ENCODE data around the gene ZNF205.
"Not testable (repeated sequence)": the region's sequence is repeated elsewhere in the genome, so short reads cannot be mapped to it uniquely, and the experiment has no call there.

Gene ZNF205

DNA sequence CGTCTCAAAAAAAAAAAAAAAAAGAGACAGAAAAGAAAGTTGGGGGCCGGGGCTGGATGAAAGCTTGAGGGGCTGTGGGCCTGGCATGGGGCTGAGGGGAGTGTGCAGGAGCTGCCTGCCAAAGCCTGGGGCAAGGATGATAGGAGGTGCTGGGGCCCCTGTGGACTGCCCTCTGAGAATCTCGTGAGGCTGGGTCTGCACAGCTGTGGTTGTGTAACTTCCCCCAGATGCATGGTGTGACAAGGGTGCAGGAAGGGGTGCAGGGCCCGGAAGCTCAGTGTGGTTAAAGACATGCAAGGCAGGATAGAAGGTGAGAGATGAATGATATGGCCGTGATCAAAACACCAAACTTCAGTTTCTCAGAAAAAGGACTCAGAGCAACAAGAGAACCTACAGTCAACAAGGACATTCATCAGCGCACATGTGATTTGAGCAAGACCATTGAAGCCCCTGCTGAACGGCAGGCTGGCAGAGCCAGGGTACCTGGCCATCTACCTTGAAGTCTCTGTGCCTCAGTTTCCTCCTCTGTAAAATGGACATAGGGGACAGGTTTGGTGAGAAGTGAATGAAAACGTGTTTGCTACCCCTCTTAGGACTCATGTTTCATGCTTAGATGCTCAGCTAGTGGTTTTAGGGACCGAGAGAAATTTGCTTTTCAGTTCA lies 37.4 kb upstream of the ZNF205 start (continued):
- TF ChIP-seq ZNF843 (tag by site-specific recombination; IDR thresholded peaks at IDR 0.05) (no peak), ZNF169 (tag by site-specific recombination; IDR thresholded peaks at IDR 0.05) (no peak), ZNF792 (tag by site-specific recombination; IDR thresholded peaks at IDR 0.05) (no peak), ZNF664 (tag by site-specific recombination; IDR thresholded peaks at IDR 0.05) (no peak), ZNF248 (tag by site-specific recombination; IDR thresholded peaks at IDR 0.05) (no peak), ZBTB17 (tag by site-specific recombination; IDR thresholded peaks at IDR 0.05) (no peak)

DNA sequence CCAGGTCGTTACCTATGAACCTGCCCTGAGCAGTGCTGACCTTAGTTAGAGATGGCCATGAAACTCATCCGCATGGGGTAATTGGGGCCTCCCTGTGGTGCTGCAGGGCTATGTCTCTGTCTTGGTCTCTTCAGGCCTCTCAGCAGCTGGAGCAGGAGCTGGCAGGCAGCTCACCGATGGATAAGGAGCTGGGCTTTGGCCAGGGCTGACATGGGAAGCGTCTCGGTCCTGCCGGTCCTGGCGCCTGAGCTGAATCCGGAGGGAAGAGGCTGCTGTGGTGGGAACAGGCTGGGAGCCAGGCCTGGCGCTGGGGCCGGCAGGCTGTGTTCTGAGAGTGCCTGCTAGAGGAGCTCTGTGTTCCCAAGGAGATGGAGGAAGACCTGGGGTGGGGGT lies 36.9 kb upstream of the ZNF205 start:
- CTCF ChIA-PET, result interaction anchor here (1.1 to 1.7 kb wide), 4 partner anchors 9 to 54 kb away, joined by 3 to 6 read pairs (median 3); no protein-coding TSS in a partner anchor
- no peak overlapping the region for H3K27ac ChIP-seq (ENCODE audit: extremely low read depth, low read depth, low read length)

DNA sequence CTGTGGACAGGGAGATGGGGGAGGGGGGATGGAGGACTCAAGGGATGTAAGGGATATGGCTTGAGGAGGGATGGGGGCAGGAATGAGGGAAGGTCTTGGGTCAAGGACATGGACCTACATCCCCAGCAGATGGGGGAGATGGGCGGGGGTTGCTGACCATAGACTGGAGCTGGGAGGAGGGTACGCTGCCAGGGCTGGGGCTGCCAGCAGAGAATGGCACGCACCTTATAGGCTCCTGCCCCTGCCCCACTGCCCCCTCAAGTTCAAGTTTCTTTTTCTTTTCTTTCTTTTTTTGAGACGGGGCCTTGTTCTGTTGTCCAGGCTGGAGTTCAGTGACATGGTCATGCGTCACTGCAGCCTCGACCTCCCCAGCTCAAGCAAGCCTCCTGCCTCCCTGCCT lies 36.4 kb upstream of the ZNF205 start:
- H3K4me3 ChIP-seq (ENCODE audit: low read depth, low read length); H3K9me3 ChIP-seq (ENCODE audit: control insufficient read depth, insufficient read depth, low read depth, low read length); H3K27ac ChIP-seq (ENCODE audit: extremely low read depth, low read depth, low read length); H3K4me1 ChIP-seq (ENCODE audit: control insufficient read depth, insufficient read depth, low read length); H3K36me3 ChIP-seq (ENCODE audit: control insufficient read depth in 2 of 2, insufficient read depth in 1 of 2, low read length in 2 of 2); POLR2A ChIA-PET: not testable (repeated sequence)
- CTCF ChIA-PET, result interaction anchor here (1.0 to 1.7 kb wide), 4 partner anchors 10 to 44 kb away, joined by 3 to 6 read pairs (median 4); no protein-coding TSS in a partner anchor

More for the DNA sequence above, 36.9 kb upstream of the ZNF205 start:
- Histone ChIP-seq H3K4me3 (ENCODE audit: low read depth, low read length) (no peak overlapping the region), H3K4me1 (ENCODE audit: control insufficient read depth, insufficient read depth, low read length) (no peaks in the 10 kb centered on the region), H3K9me3 (ENCODE audit: control insufficient read depth, insufficient read depth, low read depth, low read length) (no peaks in the 10 kb centered on the region), H3K36me3 (ENCODE audit: control insufficient read depth in 2 of 2, insufficient read depth in 1 of 2, low read length in 2 of 2) (no peaks in the 10 kb centered on the region)
- POLR2A ChIA-PET, result interaction anchor here (1.1 kb wide), 1 partner anchor 54 kb away, joined by 4 read pairs; no protein-coding TSS in a partner anchor
- TF ChIP-seq, protein P1, sequence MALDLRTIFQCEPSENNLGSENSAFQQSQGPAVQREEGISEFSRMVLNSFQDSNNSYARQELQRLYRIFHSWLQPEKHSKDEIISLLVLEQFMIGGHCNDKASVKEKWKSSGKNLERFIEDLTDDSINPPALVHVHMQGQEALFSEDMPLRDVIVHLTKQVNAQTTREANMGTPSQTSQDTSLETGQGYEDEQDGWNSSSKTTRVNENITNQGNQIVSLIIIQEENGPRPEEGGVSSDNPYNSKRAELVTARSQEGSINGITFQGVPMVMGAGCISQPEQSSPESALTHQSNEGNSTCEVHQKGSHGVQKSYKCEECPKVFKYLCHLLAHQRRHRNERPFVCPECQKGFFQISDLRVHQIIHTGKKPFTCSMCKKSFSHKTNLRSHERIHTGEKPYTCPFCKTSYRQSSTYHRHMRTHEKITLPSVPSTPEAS (tag by site-specific recombination; IDR thresholded peaks at IDR 0.05), result no peak
- TF ChIP-seq ZNF555 (tag by site-specific recombination; conservative IDR thresholded peaks at IDR 0.05) (no peak), OVOL3 (tag by site-specific recombination; IDR thresholded peaks at IDR 0.05) (no peak), ZNF302 (tag by site-specific recombination; IDR thresholded peaks at IDR 0.05; ENCODE audit: low read depth) (no peak)
- TF ChIP-seq, protein P2, sequence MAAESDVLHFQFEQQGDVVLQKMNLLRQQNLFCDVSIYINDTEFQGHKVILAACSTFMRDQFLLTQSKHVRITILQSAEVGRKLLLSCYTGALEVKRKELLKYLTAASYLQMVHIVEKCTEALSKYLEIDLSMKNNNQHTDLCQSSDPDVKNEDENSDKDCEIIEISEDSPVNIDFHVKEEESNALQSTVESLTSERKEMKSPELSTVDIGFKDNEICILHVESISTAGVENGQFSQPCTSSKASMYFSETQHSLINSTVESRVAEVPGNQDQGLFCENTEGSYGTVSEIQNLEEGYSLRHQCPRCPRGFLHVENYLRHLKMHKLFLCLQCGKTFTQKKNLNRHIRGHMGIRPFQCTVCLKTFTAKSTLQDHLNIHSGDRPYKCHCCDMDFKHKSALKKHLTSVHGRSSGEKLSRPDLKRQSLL (tag by site-specific recombination; IDR thresholded peaks at IDR 0.05), result no peak

DNA sequence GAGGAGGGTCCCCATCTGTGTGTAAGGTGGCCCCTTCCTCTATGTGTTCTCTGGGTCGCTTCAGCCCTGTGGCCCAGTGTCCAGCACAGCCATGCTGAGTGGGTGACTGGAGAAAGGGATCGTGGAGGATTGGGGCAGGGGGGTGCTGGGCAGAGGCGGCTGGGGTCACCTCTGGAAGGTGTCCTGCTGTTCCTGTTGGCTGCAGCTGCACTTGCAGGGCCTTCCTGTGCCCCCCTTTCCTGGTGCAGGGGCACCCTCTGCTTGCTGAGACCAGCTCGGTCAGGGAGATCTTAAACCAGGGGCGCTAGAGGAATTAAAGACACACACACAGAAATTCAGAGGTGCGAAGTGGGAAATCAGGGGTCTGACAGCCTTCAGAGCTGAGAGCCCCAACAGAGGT lies 35.8 kb upstream of the ZNF205 start:
- no peaks in the 10 kb centered on the region for H3K4me1 ChIP-seq (ENCODE audit: control insufficient read depth, insufficient read depth, low read length)
- no peak overlapping the region for H3K4me3 ChIP-seq (ENCODE audit: low read depth, low read length)
- POLR2A ChIA-PET, result no interaction called here
- no peaks in the 10 kb centered on the region for H3K36me3 ChIP-seq (ENCODE audit: control insufficient read depth in 2 of 2, insufficient read depth in 1 of 2, low read length in 2 of 2)
- H3K9me3 ChIP-seq (ENCODE audit: control insufficient read depth, insufficient read depth, low read depth, low read length), result no peaks in the 10 kb centered on the region
- no peak overlapping the region for H3K27ac ChIP-seq (ENCODE audit: extremely low read depth, low read depth, low read length)
- CTCF ChIA-PET, result interaction anchor here (0.6 to 1.7 kb wide), 3 partner anchors 18 to 133 kb away, joined by 3 to 5 read pairs (median 3); no protein-coding TSS in a partner anchor
- no peak for TF ChIP-seq ZNF621 (tag by site-specific recombination; IDR thresholded peaks at IDR 0.05)
- TF ChIP-seq, protein P3, sequence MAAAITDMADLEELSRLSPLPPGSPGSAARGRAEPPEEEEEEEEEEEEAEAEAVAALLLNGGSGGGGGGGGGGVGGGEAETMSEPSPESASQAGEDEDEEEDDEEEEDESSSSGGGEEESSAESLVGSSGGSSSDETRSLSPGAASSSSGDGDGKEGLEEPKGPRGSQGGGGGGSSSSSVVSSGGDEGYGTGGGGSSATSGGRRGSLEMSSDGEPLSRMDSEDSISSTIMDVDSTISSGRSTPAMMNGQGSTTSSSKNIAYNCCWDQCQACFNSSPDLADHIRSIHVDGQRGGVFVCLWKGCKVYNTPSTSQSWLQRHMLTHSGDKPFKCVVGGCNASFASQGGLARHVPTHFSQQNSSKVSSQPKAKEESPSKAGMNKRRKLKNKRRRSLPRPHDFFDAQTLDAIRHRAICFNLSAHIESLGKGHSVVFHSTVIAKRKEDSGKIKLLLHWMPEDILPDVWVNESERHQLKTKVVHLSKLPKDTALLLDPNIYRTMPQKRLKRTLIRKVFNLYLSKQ (tag by site-specific recombination; IDR thresholded peaks at IDR 0.05; ENCODE audit: borderline replicate concordance), result no peak
- TF ChIP-seq EGR2 (tag by site-specific recombination; IDR thresholded peaks at IDR 0.05; ENCODE audit: low read depth), result no peak
- TF ChIP-seq ZNF266 (tag by site-specific recombination; IDR thresholded peaks at IDR 0.05; ENCODE audit: low read depth), result no peak
- no peak for TF ChIP-seq KLF8 (tag by site-specific recombination; IDR thresholded peaks at IDR 0.05)
- no peak for TF ChIP-seq ZNF10 (tag by site-specific recombination; IDR thresholded peaks at IDR 0.05)
- TF ChIP-seq, protein P4, sequence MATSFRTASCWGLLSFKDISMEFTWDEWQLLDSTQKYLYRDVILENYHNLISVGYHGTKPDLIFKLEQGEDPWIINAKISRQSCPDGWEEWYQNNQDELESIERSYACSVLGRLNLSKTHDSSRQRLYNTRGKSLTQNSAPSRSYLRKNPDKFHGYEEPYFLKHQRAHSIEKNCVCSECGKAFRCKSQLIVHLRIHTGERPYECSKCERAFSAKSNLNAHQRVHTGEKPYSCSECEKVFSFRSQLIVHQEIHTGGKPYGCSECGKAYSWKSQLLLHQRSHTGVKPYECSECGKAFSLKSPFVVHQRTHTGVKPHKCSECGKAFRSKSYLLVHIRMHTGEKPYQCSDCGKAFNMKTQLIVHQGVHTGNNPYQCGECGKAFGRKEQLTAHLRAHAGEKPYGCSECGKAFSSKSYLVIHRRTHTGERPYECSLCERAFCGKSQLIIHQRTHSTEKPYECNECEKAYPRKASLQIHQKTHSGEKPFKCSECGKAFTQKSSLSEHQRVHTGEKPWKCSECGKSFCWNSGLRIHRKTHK (tag by site-specific recombination; IDR thresholded peaks at IDR 0.05), result no peak
- no peak for TF ChIP-seq ZNF658 (tag by site-specific recombination; IDR thresholded peaks at IDR 0.05)
- TF ChIP-seq, protein P5, sequence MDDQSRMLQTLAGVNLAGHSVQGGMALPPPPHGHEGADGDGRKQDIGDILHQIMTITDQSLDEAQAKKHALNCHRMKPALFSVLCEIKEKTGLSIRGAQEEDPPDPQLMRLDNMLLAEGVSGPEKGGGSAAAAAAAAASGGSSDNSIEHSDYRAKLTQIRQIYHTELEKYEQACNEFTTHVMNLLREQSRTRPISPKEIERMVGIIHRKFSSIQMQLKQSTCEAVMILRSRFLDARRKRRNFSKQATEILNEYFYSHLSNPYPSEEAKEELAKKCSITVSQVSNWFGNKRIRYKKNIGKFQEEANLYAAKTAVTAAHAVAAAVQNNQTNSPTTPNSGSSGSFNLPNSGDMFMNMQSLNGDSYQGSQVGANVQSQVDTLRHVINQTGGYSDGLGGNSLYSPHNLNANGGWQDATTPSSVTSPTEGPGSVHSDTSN (CRISPR knock-in tag; IDR thresholded peaks at IDR 0.05), result no peak
- no peak for TF ChIP-seq ZNF324 (tag by site-specific recombination; IDR thresholded peaks at IDR 0.05)
- TF ChIP-seq ZNF521 (tag by site-specific recombination; IDR thresholded peaks at IDR 0.05), result no peak
- TF ChIP-seq SP7 (tag by site-specific recombination; IDR thresholded peaks at IDR 0.05), result no peak
- TF ChIP-seq ZNF354C (tag by site-specific recombination; IDR thresholded peaks at IDR 0.05; ENCODE audit: borderline replicate concordance, low read depth), result no peak
